WTC11 (cell line): ENCODE measurements around the gene PIK3R4.

Experiments used
- FOXJ3 ChIP-seq: sonication (generic); formaldehyde crosslinking; IDR thresholded peaks from 2 replicates; pipeline ENCODE4 v1.9.0; 2021; ENCODE audit warnings: missing genetic modification reagents, mild to moderate bottlenecking, borderline replicate concordance
- JUN ChIP-seq: sonication (generic); formaldehyde crosslinking; IDR thresholded peaks from 2 replicates; pipeline ENCODE4 v1.8.0; 2023; ENCODE audit warnings: mild to moderate bottlenecking, missing genetic modification reagents
- NR3C1 ChIP-seq: sonication (generic); formaldehyde crosslinking; conservative IDR thresholded peaks from 2 replicates; pipeline ENCODE4 v1.8.1; 2023; ENCODE audit warnings: low read depth, mild to moderate bottlenecking, missing genetic modification reagents
- ZNF396 ChIP-seq: fragments of 250-450 bp; sonication (Bioruptor Pico); IDR thresholded peaks from 2 replicates; pipeline ENCODE4 v1.8.0; 2021; ENCODE audit warnings: mild to moderate bottlenecking, moderate library complexity, borderline replicate concordance
- TF ChIP-seq, protein P1 (sequence below): sonication (generic); formaldehyde crosslinking; IDR thresholded peaks from 2 replicates; pipeline ENCODE4 v1.8.1; 2023; ENCODE audit warnings: mild to moderate bottlenecking, missing genetic modification reagents, moderate library complexity
- TF ChIP-seq, protein P2 (sequence below): fragments of 200-600 bp; IDR thresholded peaks from 2 replicates; pipeline ENCODE4 v1.8.0; 2022; ENCODE audit warnings: antibody characterized with exemption
- TF ChIP-seq, protein P3 (sequence below): sonication (generic); formaldehyde crosslinking; IDR thresholded peaks from 2 replicates; pipeline ENCODE4 v1.8.0; 2022; ENCODE audit warnings: mild to moderate bottlenecking, missing genetic modification reagents
- TF ChIP-seq, protein P4 (sequence below): sonication (generic); formaldehyde crosslinking; IDR thresholded peaks from 2 replicates; pipeline ENCODE4 v1.8.1; 2023; ENCODE audit warnings: mild to moderate bottlenecking, missing genetic modification reagents, moderate library complexity
- TF ChIP-seq, protein P5 (sequence below): sonication (generic); formaldehyde crosslinking; conservative IDR thresholded peaks from 2 replicates; pipeline ENCODE4 v1.8.1; 2022; ENCODE audit warnings: mild to moderate bottlenecking, missing genetic modification reagents
- TF ChIP-seq, protein P6 (sequence below): sonication (generic); formaldehyde crosslinking; IDR thresholded peaks from 2 replicates; pipeline ENCODE4 v1.8.1; 2023; ENCODE audit warnings: mild to moderate bottlenecking, moderate library complexity, missing genetic modification reagents

DNA sequence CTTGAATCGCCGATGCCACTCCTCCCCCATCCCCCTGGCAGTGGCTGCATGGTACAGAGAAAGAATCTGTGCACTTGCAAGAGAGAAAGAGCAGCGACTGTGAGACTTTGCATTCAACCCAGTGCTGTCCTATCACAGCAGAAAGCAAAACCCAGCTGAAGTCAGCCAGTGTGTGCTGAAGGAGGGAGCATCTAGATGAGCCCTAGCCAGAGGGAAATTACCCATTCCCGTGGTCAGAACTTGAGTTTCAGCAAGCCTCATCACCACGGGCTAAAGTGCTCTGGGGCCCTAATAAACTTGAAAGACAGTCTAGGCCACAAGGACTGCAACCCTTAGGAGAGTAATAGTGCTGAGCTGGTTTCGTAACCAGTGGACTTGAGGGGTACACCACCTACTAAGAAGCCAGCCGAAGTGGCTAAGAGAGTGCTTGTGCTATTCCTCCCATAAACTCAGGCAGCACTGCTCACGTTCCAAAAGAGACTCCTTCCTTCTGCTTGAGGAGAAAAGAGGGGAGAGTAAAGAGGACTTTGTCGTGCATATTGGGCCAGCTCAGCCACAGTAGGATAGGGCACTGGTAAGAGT lies 15.2 kb upstream of the PIK3R4 start:
- TF ChIP-seq JUN (CRISPR knock-in tag) (no peak), ZNF396 (CRISPR knock-in tag) (no peak), NR3C1 (CRISPR knock-in tag) (no peak), FOXJ3 (CRISPR knock-in tag) (no peak)
- TF ChIP-seq, protein P1, sequence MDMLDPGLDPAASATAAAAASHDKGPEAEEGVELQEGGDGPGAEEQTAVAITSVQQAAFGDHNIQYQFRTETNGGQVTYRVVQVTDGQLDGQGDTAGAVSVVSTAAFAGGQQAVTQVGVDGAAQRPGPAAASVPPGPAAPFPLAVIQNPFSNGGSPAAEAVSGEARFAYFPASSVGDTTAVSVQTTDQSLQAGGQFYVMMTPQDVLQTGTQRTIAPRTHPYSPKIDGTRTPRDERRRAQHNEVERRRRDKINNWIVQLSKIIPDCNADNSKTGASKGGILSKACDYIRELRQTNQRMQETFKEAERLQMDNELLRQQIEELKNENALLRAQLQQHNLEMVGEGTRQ (CRISPR knock-in tag) = no peak
- TF ChIP-seq, protein P2, sequence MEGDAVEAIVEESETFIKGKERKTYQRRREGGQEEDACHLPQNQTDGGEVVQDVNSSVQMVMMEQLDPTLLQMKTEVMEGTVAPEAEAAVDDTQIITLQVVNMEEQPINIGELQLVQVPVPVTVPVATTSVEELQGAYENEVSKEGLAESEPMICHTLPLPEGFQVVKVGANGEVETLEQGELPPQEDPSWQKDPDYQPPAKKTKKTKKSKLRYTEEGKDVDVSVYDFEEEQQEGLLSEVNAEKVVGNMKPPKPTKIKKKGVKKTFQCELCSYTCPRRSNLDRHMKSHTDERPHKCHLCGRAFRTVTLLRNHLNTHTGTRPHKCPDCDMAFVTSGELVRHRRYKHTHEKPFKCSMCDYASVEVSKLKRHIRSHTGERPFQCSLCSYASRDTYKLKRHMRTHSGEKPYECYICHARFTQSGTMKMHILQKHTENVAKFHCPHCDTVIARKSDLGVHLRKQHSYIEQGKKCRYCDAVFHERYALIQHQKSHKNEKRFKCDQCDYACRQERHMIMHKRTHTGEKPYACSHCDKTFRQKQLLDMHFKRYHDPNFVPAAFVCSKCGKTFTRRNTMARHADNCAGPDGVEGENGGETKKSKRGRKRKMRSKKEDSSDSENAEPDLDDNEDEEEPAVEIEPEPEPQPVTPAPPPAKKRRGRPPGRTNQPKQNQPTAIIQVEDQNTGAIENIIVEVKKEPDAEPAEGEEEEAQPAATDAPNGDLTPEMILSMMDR = no peak
- TF ChIP-seq, protein P3, sequence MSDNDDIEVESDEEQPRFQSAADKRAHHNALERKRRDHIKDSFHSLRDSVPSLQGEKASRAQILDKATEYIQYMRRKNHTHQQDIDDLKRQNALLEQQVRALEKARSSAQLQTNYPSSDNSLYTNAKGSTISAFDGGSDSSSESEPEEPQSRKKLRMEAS (CRISPR knock-in tag) = no peak
- TF ChIP-seq, protein P4, sequence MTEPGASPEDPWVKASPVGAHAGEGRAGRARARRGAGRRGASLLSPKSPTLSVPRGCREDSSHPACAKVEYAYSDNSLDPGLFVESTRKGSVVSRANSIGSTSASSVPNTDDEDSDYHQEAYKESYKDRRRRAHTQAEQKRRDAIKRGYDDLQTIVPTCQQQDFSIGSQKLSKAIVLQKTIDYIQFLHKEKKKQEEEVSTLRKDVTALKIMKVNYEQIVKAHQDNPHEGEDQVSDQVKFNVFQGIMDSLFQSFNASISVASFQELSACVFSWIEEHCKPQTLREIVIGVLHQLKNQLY (CRISPR knock-in tag) = no peak
- TF ChIP-seq, protein P5, sequence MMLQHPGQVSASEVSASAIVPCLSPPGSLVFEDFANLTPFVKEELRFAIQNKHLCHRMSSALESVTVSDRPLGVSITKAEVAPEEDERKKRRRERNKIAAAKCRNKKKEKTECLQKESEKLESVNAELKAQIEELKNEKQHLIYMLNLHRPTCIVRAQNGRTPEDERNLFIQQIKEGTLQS (CRISPR knock-in tag) = no peak
- TF ChIP-seq, protein P6, sequence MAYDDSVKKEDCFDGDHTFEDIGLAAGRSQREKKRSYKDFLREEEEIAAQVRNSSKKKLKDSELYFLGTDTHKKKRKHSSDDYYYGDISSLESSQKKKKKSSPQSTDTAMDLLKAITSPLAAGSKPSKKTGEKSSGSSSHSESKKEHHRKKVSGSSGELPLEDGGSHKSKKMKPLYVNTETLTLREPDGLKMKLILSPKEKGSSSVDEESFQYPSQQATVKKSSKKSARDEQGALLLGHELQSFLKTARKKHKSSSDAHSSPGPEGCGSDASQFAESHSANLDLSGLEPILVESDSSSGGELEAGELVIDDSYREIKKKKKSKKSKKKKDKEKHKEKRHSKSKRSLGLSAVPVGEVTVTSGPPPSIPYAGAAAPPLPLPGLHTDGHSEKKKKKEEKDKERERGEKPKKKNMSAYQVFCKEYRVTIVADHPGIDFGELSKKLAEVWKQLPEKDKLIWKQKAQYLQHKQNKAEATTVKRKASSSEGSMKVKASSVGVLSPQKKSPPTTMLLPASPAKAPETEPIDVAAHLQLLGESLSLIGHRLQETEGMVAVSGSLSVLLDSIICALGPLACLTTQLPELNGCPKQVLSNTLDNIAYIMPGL (CRISPR knock-in tag) = no peak
